Measurements from ENCODE around the gene PINLYP. TPM values are rescaled to one million over a fixed set of nuclear protein-coding genes. Genes with fewer than 3 reads are reported as not detected.

The PINLYP gene
- total and polyA plus RNA-seq, 2 donors (not counting 3 experiments of a cell fraction or from before 2014, with no cell fraction given), result 5.5 TPM

GRCh38 chr19:43624933-43625332 is 49.3 kb downstream of the PINLYP start:
- Histone ChIP-seq H3K27ac (ENCODE audit: insufficient read depth, low read depth, low read length) (no peak overlapping the region), H4K20me1 (replicated peaks; ENCODE audit: control insufficient read depth, extremely low read depth, insufficient read depth, low read length) (no peaks in the 10 kb centered on the region), H3K79me2 (ENCODE audit: control insufficient read depth, insufficient read depth, low read length) (no peaks in the 10 kb centered on the region), H3K36me3 (ENCODE audit: control insufficient read depth in 2 of 2, extremely low read depth in 1 of 2, insufficient read depth in 2 of 2, low read length in 2 of 2) (no peaks in the 10 kb centered on the region), H2AFZ (ENCODE audit: low read depth, low read length) (no peak overlapping the region), H3K27me3 (ENCODE audit: control insufficient read depth in 2 of 2, insufficient read depth in 2 of 2, low read length in 2 of 2) (no peaks in the 10 kb centered on the region), H3K4me2 (ENCODE audit: insufficient read depth, low read length) (no peak overlapping the region), H3K9ac (replicated peaks; ENCODE audit: extremely low read depth, insufficient read depth, low read length) (no peak overlapping the region), H3K4me1 (ENCODE audit: control insufficient read depth, extremely low read depth, insufficient read depth, low read length) (peaks cover 6% of the 10 kb centered on the region), H3K9me1 (replicated peaks; ENCODE audit: control insufficient read depth, extremely low read depth, insufficient read depth, low read length) (no peaks in the 10 kb centered on the region), H3K4me3 (replicated peaks in 1 of 3; ENCODE audit: insufficient read depth in 1 of 3, low read depth in 1 of 3, low read length in 3 of 3) (no peak overlapping the region), H3K9me3 (replicated peaks; ENCODE audit: control insufficient read depth, insufficient read depth, low read length) (no peaks in the 10 kb centered on the region)
- ChIA-PET CTCF (no interaction called here), POLR2A (no interaction called here)
- FAIRE-seq, result no peak
- dilution Hi-C loops (cut with MboI; ENCODE audit: extremely low pct_ligation_motif_present, low sequenced_read_pairs), result no loop called here
- TF ChIP-seq, protein P1, sequence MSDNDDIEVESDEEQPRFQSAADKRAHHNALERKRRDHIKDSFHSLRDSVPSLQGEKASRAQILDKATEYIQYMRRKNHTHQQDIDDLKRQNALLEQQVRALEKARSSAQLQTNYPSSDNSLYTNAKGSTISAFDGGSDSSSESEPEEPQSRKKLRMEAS (IDR thresholded peaks at IDR 0.05; ENCODE audit: insufficient read depth, insufficient read length), result no peak
- no TSS peak for BruUV-seq (replicated peaks)
- DNase-seq (ENCODE audit: low read depth, low spot score), result no peak
- intact Hi-C loops (cut with micrococcal nuclease), result no loop called here

- ChIA-PET POLR2A (no interaction called here), CTCF (interaction anchor here (0.6 kb wide), 1 partner anchor 9 kb away, joined by 3 read pairs; no protein-coding TSS in a partner anchor)
- TF ChIP-seq POLR2A (IDR thresholded peaks at IDR 0.05; ENCODE audit: low read depth, low read length) (no peak), POLR2AphosphoS5 (IDR thresholded peaks at IDR 0.05; ENCODE audit: insufficient read depth, low read depth, low read length) (no peak), FOS (IDR thresholded peaks at IDR 0.05; ENCODE audit: borderline replicate concordance, insufficient read depth, low read length) (no peak), EZH2 (IDR thresholded peaks at IDR 0.05; ENCODE audit: borderline replicate concordance, low read depth, low read length, severe bottlenecking) (no peak), JUN (IDR thresholded peaks at IDR 0.05; ENCODE audit: borderline replicate concordance, insufficient read depth, insufficient read length, low read depth) (no peak), MYC (IDR thresholded peaks at IDR 0.05; ENCODE audit: low read depth, low read length) (no peak), GATA2 (IDR thresholded peaks at IDR 0.05; ENCODE audit: insufficient read depth, insufficient read length, low read depth, low read length) (no peak)
- TF ChIP-seq, protein P1 (IDR thresholded peaks at IDR 0.05; ENCODE audit: insufficient read depth, insufficient read length), result no peak
- TF ChIP-seq, protein P2, sequence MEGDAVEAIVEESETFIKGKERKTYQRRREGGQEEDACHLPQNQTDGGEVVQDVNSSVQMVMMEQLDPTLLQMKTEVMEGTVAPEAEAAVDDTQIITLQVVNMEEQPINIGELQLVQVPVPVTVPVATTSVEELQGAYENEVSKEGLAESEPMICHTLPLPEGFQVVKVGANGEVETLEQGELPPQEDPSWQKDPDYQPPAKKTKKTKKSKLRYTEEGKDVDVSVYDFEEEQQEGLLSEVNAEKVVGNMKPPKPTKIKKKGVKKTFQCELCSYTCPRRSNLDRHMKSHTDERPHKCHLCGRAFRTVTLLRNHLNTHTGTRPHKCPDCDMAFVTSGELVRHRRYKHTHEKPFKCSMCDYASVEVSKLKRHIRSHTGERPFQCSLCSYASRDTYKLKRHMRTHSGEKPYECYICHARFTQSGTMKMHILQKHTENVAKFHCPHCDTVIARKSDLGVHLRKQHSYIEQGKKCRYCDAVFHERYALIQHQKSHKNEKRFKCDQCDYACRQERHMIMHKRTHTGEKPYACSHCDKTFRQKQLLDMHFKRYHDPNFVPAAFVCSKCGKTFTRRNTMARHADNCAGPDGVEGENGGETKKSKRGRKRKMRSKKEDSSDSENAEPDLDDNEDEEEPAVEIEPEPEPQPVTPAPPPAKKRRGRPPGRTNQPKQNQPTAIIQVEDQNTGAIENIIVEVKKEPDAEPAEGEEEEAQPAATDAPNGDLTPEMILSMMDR (IDR thresholded peaks at IDR 0.05; ENCODE audit: extremely low read depth in 1 of 2, insufficient read depth in 1 of 2, low read depth in 1 of 2, low read length in 2 of 2), result no peak
- Histone ChIP-seq H3K36me3 (ENCODE audit: control insufficient read depth in 2 of 2, extremely low read depth in 1 of 2, insufficient read depth in 2 of 2, low read length in 2 of 2) (no peaks in the 10 kb centered on the region), H3K79me2 (ENCODE audit: control insufficient read depth, insufficient read depth, low read length) (no peaks in the 10 kb centered on the region), H3K4me2 (ENCODE audit: insufficient read depth, low read length) (no peak overlapping the region), H3K27ac (ENCODE audit: insufficient read depth, low read depth, low read length) (no peak overlapping the region), H3K4me1 (ENCODE audit: control insufficient read depth, extremely low read depth, insufficient read depth, low read length) (no peaks in the 10 kb centered on the region), H3K9me1 (replicated peaks; ENCODE audit: control insufficient read depth, extremely low read depth, insufficient read depth, low read length) (no peaks in the 10 kb centered on the region), H3K9me3 (replicated peaks; ENCODE audit: control insufficient read depth, insufficient read depth, low read length) (no peaks in the 10 kb centered on the region), H4K20me1 (replicated peaks; ENCODE audit: control insufficient read depth, extremely low read depth, insufficient read depth, low read length) (no peaks in the 10 kb centered on the region), H3K4me3 (replicated peaks in 1 of 3; ENCODE audit: insufficient read depth in 1 of 3, low read depth in 1 of 3, low read length in 3 of 3) (no peak overlapping the region), H3K27me3 (ENCODE audit: control insufficient read depth in 2 of 2, insufficient read depth in 2 of 2, low read length in 2 of 2) (no peaks in the 10 kb centered on the region), H2AFZ (ENCODE audit: low read depth, low read length) (no peak overlapping the region), H3K9ac (replicated peaks; ENCODE audit: extremely low read depth, insufficient read depth, low read length) (no peak overlapping the region)
- no TSS peak for BruUV-seq (replicated peaks)
- DNase-seq (ENCODE audit: low read depth, low spot score) (no peak), FAIRE-seq (no peak)
- dilution Hi-C loops (cut with MboI; ENCODE audit: extremely low pct_ligation_motif_present, low sequenced_read_pairs), result no loop called here
- intact Hi-C loops (cut with micrococcal nuclease), result no loop called here
Observed at GRCh38 chr19:43625918-43626579, 50.4 kb downstream of the PINLYP start.

Measured in endothelial cell of umbilical vein (primary cell).